Chondrocyte (in vitro differentiated cells): ENCODE measurements around the gene NRF1. TPM values are rescaled to one million over a fixed set of nuclear protein-coding genes. Genes with fewer than 3 reads are reported as not detected.
A peak's percentile ranks its signal among the peaks of the same experiment; 100 is the strongest.

Experiments used
- DNase-seq: peaks from one replicate; pipeline ENCODE4 v3.0.0; 2021; ENCODE audit warnings: mixed read lengths, low spot score
- H3K27ac Mint-ChIP-seq: one replicate; pipeline ENCODE4 v1.8.0; 2021; ENCODE audit warnings: mild to moderate bottlenecking, moderate library complexity, mixed read lengths; ENCODE audit not compliant: unreplicated experiment
- H3K27me3 Mint-ChIP-seq: 2 replicates; pipeline ENCODE4 v1.8.0; 2021; ENCODE audit warnings: low read depth, mixed read lengths
- H3K36me3 Mint-ChIP-seq: 2 replicates; pipeline ENCODE4 v1.8.0; 2021; ENCODE audit warnings: low read depth, mixed read lengths
- H3K4me1 Mint-ChIP-seq: 2 replicates; pipeline ENCODE4 v1.8.0; 2021; ENCODE audit warnings: low read depth, mild to moderate bottlenecking, mixed read lengths
- H3K4me3 Mint-ChIP-seq: one replicate; pipeline ENCODE4 v1.8.0; 2021; ENCODE audit warnings: mild to moderate bottlenecking, moderate library complexity, mixed read lengths; ENCODE audit not compliant: unreplicated experiment
- H3K9me3 Mint-ChIP-seq: 2 replicates; pipeline ENCODE4 v1.8.0; 2021; ENCODE audit warnings: low read depth, mixed read lengths
- total RNA-seq: library from RNA; stranded (reverse); gene quantifications from 3 replicates; pipeline ENCODE4 v1.2.1, GENCODE V29; 2021
- TF ChIP-seq, protein P1 (sequence below): fragments of 200-600 bp; sonication (generic); IDR thresholded peaks from 2 replicates; pipeline ENCODE4 v1.5.0; 2021; ENCODE audit warnings: antibody characterized with exemption, mild to moderate bottlenecking, moderate library complexity

Gene NRF1
- total RNA-seq, 1 donor from 2014 or later: 13.3 TPM

DNA sequence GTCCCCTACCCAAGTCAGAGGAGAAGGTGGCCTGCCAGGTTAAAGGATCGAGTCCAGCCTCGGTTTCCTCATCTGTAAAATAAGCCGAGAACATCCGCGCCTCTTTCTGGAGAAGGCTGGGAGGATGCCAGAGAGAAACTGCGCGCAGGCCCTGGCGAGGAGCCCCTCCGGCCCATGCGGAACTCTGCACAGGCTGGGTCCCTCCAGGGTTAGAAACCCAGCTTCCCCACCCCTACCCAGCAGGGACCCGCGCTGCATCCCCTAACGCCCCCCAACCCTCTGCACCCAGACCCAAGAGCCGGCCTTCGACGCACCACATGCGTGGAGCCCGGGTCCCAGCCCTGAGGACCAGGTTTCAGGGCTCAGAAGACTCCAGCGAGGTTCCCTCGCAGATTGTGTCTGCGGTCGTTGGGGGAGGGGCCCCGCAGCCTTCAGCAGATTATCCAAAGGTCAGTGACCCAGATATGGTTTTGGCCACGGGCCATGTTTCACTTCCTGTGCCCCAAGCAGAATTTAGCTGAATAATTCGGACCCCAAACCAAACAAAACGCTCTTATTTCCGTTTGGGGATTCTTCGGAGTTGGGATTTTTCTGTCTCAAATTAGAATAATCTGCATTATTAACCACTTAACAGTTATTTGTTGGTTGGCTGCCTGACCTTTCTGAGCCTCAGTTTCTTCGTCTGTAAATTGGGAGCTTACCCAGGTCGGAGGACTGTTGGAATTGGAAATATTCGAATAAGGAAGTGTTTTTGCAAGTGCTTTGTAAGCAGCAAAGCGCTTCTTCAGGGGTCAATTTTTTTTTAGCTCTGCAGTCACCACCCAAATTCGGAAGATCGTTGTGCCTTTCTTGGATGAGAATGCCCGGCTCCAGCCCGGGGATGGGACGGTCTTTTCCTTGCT is 173.5 kb downstream of the NRF1 start:
- peaks cover 4% of the 10 kb centered on the region for H3K36me3 Mint-ChIP-seq
- no peak for DNase-seq

DNA sequence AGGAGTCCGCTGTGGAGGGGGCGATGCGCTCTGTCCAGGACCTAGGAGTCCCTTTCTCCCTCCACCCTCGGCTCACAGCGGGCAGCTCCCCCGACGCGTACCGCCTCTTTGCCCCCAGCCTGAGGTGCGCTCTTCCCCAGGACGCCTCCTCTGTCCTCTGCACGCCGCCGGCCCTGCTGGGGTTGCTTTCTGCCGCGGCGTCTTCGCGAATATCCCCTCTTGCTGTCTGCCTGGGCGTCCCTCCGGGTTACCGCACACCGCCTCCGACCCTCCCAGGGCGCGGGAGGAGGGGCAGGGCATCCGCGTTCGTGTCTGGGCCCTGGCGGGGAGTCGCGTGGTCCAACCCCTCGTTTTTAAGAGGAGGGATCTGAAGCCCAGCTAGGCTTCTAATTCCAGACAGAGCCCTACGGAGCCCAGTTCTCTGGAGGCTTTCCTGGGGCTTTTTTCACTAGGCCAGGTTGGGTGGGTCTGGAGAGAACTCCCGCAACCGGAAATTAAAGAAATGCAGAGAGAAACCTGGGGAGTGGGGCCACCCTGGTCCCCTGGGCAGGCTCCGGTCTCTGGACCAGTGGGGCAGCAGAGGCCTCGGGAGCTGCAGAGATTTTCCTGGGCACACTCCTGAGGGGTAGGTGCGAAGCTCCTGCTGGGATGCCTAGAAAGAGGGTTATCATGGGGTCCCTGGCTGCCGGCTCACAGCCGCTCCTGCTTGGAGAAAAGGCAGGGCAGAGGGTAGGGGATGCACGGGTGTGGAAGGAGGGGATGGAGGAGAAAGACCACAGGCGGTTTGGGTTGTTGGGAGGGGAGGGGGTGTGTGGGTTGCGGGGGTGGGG is 174.4 kb downstream of the NRF1 start:
- peaks cover 30% of the 10 kb centered on the region for H3K4me1 Mint-ChIP-seq
- no peaks in the 10 kb centered on the region for H3K9me3 Mint-ChIP-seq
- H3K27me3 Mint-ChIP-seq: peaks cover 60% of the 10 kb centered on the region

More for the DNA sequence above, 173.5 kb downstream of the NRF1 start:
- peaks cover 60% of the 10 kb centered on the region for H3K27me3 Mint-ChIP-seq
- H3K4me3 Mint-ChIP-seq: peak overlapping the region; percentile 36
- TF ChIP-seq, protein P1, sequence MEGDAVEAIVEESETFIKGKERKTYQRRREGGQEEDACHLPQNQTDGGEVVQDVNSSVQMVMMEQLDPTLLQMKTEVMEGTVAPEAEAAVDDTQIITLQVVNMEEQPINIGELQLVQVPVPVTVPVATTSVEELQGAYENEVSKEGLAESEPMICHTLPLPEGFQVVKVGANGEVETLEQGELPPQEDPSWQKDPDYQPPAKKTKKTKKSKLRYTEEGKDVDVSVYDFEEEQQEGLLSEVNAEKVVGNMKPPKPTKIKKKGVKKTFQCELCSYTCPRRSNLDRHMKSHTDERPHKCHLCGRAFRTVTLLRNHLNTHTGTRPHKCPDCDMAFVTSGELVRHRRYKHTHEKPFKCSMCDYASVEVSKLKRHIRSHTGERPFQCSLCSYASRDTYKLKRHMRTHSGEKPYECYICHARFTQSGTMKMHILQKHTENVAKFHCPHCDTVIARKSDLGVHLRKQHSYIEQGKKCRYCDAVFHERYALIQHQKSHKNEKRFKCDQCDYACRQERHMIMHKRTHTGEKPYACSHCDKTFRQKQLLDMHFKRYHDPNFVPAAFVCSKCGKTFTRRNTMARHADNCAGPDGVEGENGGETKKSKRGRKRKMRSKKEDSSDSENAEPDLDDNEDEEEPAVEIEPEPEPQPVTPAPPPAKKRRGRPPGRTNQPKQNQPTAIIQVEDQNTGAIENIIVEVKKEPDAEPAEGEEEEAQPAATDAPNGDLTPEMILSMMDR: no peak
- H3K9me3 Mint-ChIP-seq: no peaks in the 10 kb centered on the region
- no peak overlapping the region for H3K27ac Mint-ChIP-seq
- H3K4me1 Mint-ChIP-seq: peaks cover 31% of the 10 kb centered on the region

DNA sequence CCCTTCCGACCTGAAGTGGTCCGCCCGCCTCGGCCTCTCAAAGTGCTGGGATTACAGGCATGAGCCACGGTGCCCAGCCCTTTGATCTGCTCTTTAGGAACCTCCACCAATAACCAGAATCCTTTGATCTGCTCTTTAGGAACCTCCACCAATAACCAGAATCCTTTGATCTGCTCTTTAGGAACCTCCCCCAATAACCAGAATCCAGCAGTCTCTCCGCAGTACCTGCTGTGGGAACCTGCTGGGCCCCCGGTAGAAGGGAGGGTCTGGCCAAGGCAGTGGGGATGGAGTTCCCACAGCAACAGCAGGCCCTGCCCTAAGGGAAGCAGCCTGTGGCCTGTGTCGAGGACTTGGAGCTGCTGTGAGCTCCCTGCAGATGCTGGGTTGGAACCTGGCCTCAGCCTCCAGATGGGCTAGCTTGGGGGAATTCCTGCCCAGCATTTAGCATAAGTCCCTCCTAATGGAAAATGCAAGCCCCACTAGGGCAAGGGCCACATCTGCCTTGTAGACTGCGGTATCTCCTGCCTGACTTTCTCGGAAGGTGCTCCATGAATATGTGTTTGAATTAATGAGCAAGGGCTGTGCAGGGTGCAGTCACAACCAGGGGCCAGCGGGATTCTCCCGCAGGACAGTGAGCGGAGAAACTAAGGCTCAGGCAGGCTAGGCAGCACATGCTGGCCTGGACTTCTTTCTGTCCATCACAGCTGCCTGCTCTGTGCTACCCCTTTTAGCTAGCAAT is 175.5 kb downstream of the NRF1 start:
- H3K27me3 Mint-ChIP-seq: peaks cover 52% of the 10 kb centered on the region
- peaks cover 24% of the 10 kb centered on the region for H3K4me1 Mint-ChIP-seq
- no peak overlapping the region for H3K4me3 Mint-ChIP-seq
- TF ChIP-seq, protein P1: no peak
- no peaks in the 10 kb centered on the region for H3K9me3 Mint-ChIP-seq
- no peak for DNase-seq
- H3K27ac Mint-ChIP-seq: no peak overlapping the region
- H3K36me3 Mint-ChIP-seq: peaks cover 4% of the 10 kb centered on the region

More for the DNA sequence above, 174.4 kb downstream of the NRF1 start:
- no peak for DNase-seq
- TF ChIP-seq, protein P1: no peak
- Mint-ChIP-seq H3K27ac (no peak overlapping the region), H3K36me3 (peaks cover 4% of the 10 kb centered on the region), H3K4me3 (peak overlapping the region; percentile 36)

DNA sequence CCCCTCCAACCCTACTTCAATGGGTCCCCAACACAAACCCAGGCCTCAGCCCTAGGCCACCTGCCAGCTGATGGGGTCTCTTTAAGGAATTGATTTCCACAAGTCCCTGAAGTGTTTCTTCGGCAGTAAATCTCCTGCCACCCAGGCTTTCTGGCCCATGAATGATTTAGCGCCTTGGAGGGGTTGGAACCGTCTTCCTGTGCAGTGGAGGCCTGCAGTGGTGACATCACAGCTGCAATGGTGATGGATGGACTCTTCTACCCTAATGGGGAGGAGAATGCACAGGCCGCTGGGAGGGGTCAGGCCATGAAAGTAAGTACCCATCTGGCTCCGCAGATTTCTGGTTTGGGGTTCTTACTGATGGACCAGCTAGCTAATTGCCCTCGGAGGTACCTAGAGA is 177.5 kb downstream of the NRF1 start:
- Mint-ChIP-seq H3K4me1 (peaks cover 10% of the 10 kb centered on the region), H3K4me3 (no peak overlapping the region), H3K36me3 (no peaks in the 10 kb centered on the region), H3K27me3 (peaks cover 35% of the 10 kb centered on the region), H3K9me3 (no peaks in the 10 kb centered on the region), H3K27ac (no peak overlapping the region)
- TF ChIP-seq, protein P1: no peak
- no peak for DNase-seq
